Loucy (cell line): Measurements from ENCODE around the gene MRPL52.

Experiments
- EZH2phosphoT487 ChIP-seq: fragments of 200-600 bp; IDR thresholded peaks from 2 replicates; pipeline ENCODE4 v1.6.1; 2018; ENCODE audit warnings: antibody characterized with exemption, mild to moderate bottlenecking, moderate library complexity, borderline replicate concordance
- TF ChIP-seq, protein P1 (sequence below): fragments of 200-600 bp; sonication (generic); conservative IDR thresholded peaks from 2 replicates; pipeline ENCODE4 v1.5.1; 2014; ENCODE audit warnings: mild to moderate bottlenecking, antibody characterized with exemption, low read length

DNA sequence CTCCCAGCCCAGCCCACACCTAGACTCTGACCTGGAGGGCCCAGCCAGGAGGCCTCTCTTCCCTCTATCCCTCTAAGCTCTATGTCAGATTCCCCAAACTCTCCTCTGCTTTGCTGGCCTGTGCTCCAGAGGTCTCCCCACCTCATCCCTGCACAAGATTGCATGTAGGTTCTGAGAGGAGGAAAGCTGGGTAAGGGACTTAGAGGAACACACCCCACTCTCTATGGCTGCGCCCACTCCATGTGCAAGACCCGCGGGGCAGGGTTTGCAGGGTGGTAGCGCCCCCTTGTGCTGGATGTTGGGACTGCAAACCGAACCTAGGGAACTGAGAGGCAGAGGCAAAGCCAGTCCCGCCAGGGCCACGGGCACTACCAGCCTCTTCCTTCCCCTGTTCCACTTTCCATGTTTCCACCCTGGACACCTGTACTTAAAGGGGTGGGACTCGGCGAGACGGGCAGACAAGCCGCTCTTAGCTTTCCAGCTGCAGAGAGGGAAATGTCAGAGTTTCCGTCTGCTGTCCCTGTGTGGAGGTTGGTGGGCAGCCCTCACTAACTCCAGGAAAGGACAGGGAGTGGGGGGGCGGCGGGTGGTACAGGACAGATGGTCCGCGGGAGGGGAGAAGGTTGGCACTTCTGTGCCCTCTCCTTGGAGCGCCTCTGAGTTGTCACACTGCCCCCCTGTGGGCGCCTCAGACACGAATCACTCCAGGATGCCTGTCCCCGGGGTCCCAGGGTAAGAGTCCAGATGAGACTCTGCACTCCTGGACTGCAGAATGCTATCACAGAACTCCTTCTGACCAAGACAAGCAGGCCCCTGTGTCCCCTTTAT is 23.5 kb downstream of the MRPL52 start:
- TF ChIP-seq EZH2phosphoT487: no peak
- TF ChIP-seq, protein P1, sequence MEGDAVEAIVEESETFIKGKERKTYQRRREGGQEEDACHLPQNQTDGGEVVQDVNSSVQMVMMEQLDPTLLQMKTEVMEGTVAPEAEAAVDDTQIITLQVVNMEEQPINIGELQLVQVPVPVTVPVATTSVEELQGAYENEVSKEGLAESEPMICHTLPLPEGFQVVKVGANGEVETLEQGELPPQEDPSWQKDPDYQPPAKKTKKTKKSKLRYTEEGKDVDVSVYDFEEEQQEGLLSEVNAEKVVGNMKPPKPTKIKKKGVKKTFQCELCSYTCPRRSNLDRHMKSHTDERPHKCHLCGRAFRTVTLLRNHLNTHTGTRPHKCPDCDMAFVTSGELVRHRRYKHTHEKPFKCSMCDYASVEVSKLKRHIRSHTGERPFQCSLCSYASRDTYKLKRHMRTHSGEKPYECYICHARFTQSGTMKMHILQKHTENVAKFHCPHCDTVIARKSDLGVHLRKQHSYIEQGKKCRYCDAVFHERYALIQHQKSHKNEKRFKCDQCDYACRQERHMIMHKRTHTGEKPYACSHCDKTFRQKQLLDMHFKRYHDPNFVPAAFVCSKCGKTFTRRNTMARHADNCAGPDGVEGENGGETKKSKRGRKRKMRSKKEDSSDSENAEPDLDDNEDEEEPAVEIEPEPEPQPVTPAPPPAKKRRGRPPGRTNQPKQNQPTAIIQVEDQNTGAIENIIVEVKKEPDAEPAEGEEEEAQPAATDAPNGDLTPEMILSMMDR: peak; percentile 96
